ENCODE measurements around the gene PPM1D. TPM values are rescaled to one million over a fixed set of nuclear protein-coding genes. Genes with fewer than 3 reads are reported as not detected.

Gene PPM1D
- total RNA-seq, 1 experiment from 2014 or later, result 10.8 TPM

- no peaks in the 10 kb centered on the region for H3K27me3 ChIP-seq
- no peak for DNase-seq
- H3K4me3 ChIP-seq, result no peak overlapping the region
- no peaks in the 10 kb centered on the region for H3K4me1 ChIP-seq
- H3K9me3 ChIP-seq (replicated peaks), result no peaks in the 10 kb centered on the region
- no peak overlapping the region for H3K27ac ChIP-seq
- 0 out of 2 replicates have a peak, but pooled peaks cover 3% of the 10 kb centered on the region for H3K36me3 ChIP-seq
Measured at GRCh38 chr17:60622961-60623360, 23.0 kb downstream of the PPM1D start.

GRCh38 chr17:60623415-60623814, 23.4 kb downstream of the PPM1D start:
- H3K4me3 ChIP-seq, result no peak overlapping the region
- H3K4me1 ChIP-seq, result no peaks in the 10 kb centered on the region
- no peak overlapping the region for H3K27ac ChIP-seq
- H3K36me3 ChIP-seq, result 0 out of 2 replicates have a peak, but pooled peaks cover 3% of the 10 kb centered on the region
- H3K27me3 ChIP-seq, result no peaks in the 10 kb centered on the region
- DNase-seq, result no peak
- H3K9me3 ChIP-seq (replicated peaks), result no peaks in the 10 kb centered on the region

- no peak for DNase-seq
- Histone ChIP-seq H3K27me3 (no peaks in the 10 kb centered on the region), H3K4me1 (no peaks in the 10 kb centered on the region), H3K36me3 (0 out of 2 replicates have a peak, but pooled peaks cover 3% of the 10 kb centered on the region), H3K9me3 (replicated peaks) (no peaks in the 10 kb centered on the region), H3K27ac (no peak overlapping the region), H3K4me3 (no peak overlapping the region)
Measured at GRCh38 chr17:60627124-60627523, 27.1 kb downstream of the PPM1D start.

GRCh38 chr17:60628252-60628889, 28.4 kb downstream of the PPM1D start:
- DNase-seq, result no peak
- Histone ChIP-seq H3K36me3 (0 out of 2 replicates have a peak, but pooled peaks cover 3% of the 10 kb centered on the region), H3K4me1 (no peaks in the 10 kb centered on the region), H3K27me3 (no peaks in the 10 kb centered on the region), H3K4me3 (no peak overlapping the region), H3K9me3 (replicated peaks) (no peaks in the 10 kb centered on the region), H3K27ac (no peak overlapping the region)

- no peak overlapping the region for H3K4me3 ChIP-seq
- H3K36me3 ChIP-seq, result 0 out of 2 replicates have a peak, but pooled peaks cover 3% of the 10 kb centered on the region
- no peak overlapping the region for H3K27ac ChIP-seq
- H3K27me3 ChIP-seq, result no peaks in the 10 kb centered on the region
- no peaks in the 10 kb centered on the region for H3K4me1 ChIP-seq
- no peak for DNase-seq
- no peaks in the 10 kb centered on the region for H3K9me3 ChIP-seq (replicated peaks)
Measured at GRCh38 chr17:60629120-60629519, 29.1 kb downstream of the PPM1D start.

- no peak overlapping the region for H3K4me3 ChIP-seq
- H3K36me3 ChIP-seq, result 0 out of 2 replicates have a peak, but pooled peaks cover 3% of the 10 kb centered on the region
- no peaks in the 10 kb centered on the region for H3K4me1 ChIP-seq
- no peak for DNase-seq
- no peaks in the 10 kb centered on the region for H3K27me3 ChIP-seq
- no peak overlapping the region for H3K27ac ChIP-seq
- H3K9me3 ChIP-seq (replicated peaks), result no peaks in the 10 kb centered on the region
Measured at GRCh38 chr17:60630352-60630751, 30.4 kb downstream of the PPM1D start.

GRCh38 chr17:60631119-60631518, 31.1 kb downstream of the PPM1D start:
- no peak for DNase-seq
- no peak overlapping the region for H3K4me3 ChIP-seq
- no peak overlapping the region for H3K27ac ChIP-seq
- H3K27me3 ChIP-seq, result no peaks in the 10 kb centered on the region
- H3K9me3 ChIP-seq (replicated peaks), result no peaks in the 10 kb centered on the region
- no peaks in the 10 kb centered on the region for H3K4me1 ChIP-seq
- H3K36me3 ChIP-seq, result 0 out of 2 replicates have a peak, but pooled peaks cover 3% of the 10 kb centered on the region

GRCh38 chr17:60637683-60638082, 37.7 kb downstream of the PPM1D start:
- no peak for DNase-seq
- H3K27ac ChIP-seq, result no peak overlapping the region
- H3K9me3 ChIP-seq (replicated peaks), result no peaks in the 10 kb centered on the region
- no peaks in the 10 kb centered on the region for H3K4me1 ChIP-seq
- no peak overlapping the region for H3K4me3 ChIP-seq
- no peaks in the 10 kb centered on the region for H3K36me3 ChIP-seq
- H3K27me3 ChIP-seq, result no peaks in the 10 kb centered on the region

GRCh38 chr17:60639019-60639330, 39.0 kb downstream of the PPM1D start:
- Histone ChIP-seq H3K36me3 (no peaks in the 10 kb centered on the region), H3K4me3 (no peak overlapping the region), H3K27me3 (no peaks in the 10 kb centered on the region), H3K4me1 (no peaks in the 10 kb centered on the region), H3K9me3 (replicated peaks) (no peaks in the 10 kb centered on the region), H3K27ac (no peak overlapping the region)
- no peak for DNase-seq

- H3K36me3 ChIP-seq, result no peaks in the 10 kb centered on the region
- H3K4me1 ChIP-seq, result no peaks in the 10 kb centered on the region
- H3K4me3 ChIP-seq, result no peak overlapping the region
- H3K9me3 ChIP-seq (replicated peaks), result no peaks in the 10 kb centered on the region
- peak in 1 of 2 experiments; percentile 11 for DNase-seq
- no peaks in the 10 kb centered on the region for H3K27me3 ChIP-seq
- H3K27ac ChIP-seq, result no peak overlapping the region
Measured at GRCh38 chr17:60640503-60640902, 40.5 kb downstream of the PPM1D start.

GRCh38 chr17:60641126-60641525, 41.1 kb downstream of the PPM1D start:
- H3K4me1 ChIP-seq, result no peaks in the 10 kb centered on the region
- no peak overlapping the region for H3K27ac ChIP-seq

GRCh38 chr17:60641810-60642220, 41.8 kb downstream of the PPM1D start:
- no peak overlapping the region for H3K27ac ChIP-seq
- no peaks in the 10 kb centered on the region for H3K4me1 ChIP-seq
- no peak overlapping the region for H3K4me3 ChIP-seq
- DNase-seq, result peak; percentile 77 to 85
- no peaks in the 10 kb centered on the region for H3K27me3 ChIP-seq
- no peaks in the 10 kb centered on the region for H3K36me3 ChIP-seq
- H3K9me3 ChIP-seq (replicated peaks), result no peaks in the 10 kb centered on the region

More at GRCh38 chr17:60641126-60641525, 41.1 kb downstream of the PPM1D start:
- Histone ChIP-seq H3K36me3 (no peaks in the 10 kb centered on the region), H3K27me3 (no peaks in the 10 kb centered on the region), H3K9me3 (replicated peaks) (no peaks in the 10 kb centered on the region), H3K4me3 (no peak overlapping the region)
- DNase-seq, result no peak

GRCh38 chr17:60645918-60646523, 46.0 kb downstream of the PPM1D start:
- H3K36me3 ChIP-seq, result peaks cover 14% of the 10 kb centered on the region
- no peaks in the 10 kb centered on the region for H3K4me1 ChIP-seq
- no peak overlapping the region for H3K27ac ChIP-seq
- H3K4me3 ChIP-seq, result no peak overlapping the region
- no peaks in the 10 kb centered on the region for H3K9me3 ChIP-seq (replicated peaks)
- DNase-seq, result no peak
- H3K27me3 ChIP-seq, result no peaks in the 10 kb centered on the region

GRCh38 chr17:60646701-60647100, 46.7 kb downstream of the PPM1D start:
- H3K36me3 ChIP-seq, result peaks cover 17% of the 10 kb centered on the region
- H3K4me1 ChIP-seq, result no peaks in the 10 kb centered on the region
- H3K4me3 ChIP-seq, result no peak overlapping the region
- H3K9me3 ChIP-seq (replicated peaks), result no peaks in the 10 kb centered on the region
- no peaks in the 10 kb centered on the region for H3K27me3 ChIP-seq
- DNase-seq, result no peak
- no peak overlapping the region for H3K27ac ChIP-seq

GRCh38 chr17:60647705-60648104, 47.7 kb downstream of the PPM1D start:
- H3K36me3 ChIP-seq, result peaks cover 17% of the 10 kb centered on the region
- H3K4me3 ChIP-seq, result no peak overlapping the region
- DNase-seq, result no peak
- H3K27me3 ChIP-seq, result no peaks in the 10 kb centered on the region
- H3K9me3 ChIP-seq (replicated peaks), result no peaks in the 10 kb centered on the region
- no peak overlapping the region for H3K27ac ChIP-seq
- H3K4me1 ChIP-seq, result no peaks in the 10 kb centered on the region
